Stimulated activated CD8-positive, alpha-beta memory T cell treated with anti-CD3 and anti-CD28 coated beads, Interleukin-7, amount 100 ng/mL, for 24 hours (primary cell): Measurements from ENCODE around the gene EEPD1.
"Not testable (repeated sequence)": the region's sequence is repeated elsewhere in the genome, so short reads cannot be mapped to it uniquely, and the experiment has no call there.

Source experiments
- DNase-seq: peaks from one replicate; pipeline ENCODE4 v3.0.0-alpha.2; 2020; ENCODE audit warnings: low read depth

The EEPD1 gene

DNA sequence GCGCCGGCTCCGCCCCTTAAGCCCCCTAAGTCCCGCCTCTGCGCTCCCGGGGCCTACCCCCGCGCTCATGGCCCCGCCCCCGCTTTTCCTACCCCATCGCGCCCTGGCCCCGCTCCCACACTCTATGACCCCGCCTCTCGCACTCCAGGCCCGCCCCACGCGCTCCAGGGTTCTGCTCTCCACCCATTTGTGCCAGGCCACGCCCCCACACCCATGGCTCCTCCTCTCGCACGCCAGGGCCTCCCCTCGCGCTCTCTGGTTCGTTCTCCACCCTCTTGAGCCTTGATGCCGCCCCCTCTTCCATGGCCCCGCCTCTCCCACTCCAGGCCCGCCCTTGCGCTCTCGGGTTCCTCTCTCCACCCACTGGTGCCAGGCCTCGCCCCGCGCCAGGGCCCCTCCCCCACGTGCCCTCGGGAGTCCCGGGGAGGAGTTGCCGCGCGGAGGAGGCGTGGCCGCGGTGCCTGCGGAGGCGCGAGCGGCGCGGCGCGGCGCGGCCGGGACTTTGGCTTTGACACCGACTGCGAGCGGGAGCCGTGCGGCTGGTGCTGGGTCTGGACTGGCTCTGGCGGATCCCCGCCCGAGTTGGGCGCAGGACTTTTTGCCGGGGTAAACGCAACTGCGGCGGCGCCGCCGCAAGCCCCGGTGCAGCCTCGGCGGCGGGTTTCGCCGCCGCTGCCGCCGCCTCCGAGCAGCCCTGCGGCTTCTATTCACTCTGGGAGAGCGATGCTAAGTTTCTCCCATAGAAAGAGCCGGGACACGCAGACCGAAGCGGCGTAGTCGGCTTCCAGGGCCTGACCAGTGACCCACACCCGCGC, at the start of gene EEPD1:
TSS of gene EEPD1 (plus strand) at position 499 of the 815 bp plus-strand sequence. CDS start 1,071 bp downstream, outside the sequence.
- peak; percentile 99 for DNase-seq

GRCh38 chr7:36103837-36104561, 49.1 kb upstream of the EEPD1 start:
- no peak for DNase-seq

GRCh38 chr7:36106972-36107908, 45.8 kb upstream of the EEPD1 start:
- DNase-seq, result not testable (repeated sequence)

DNA sequence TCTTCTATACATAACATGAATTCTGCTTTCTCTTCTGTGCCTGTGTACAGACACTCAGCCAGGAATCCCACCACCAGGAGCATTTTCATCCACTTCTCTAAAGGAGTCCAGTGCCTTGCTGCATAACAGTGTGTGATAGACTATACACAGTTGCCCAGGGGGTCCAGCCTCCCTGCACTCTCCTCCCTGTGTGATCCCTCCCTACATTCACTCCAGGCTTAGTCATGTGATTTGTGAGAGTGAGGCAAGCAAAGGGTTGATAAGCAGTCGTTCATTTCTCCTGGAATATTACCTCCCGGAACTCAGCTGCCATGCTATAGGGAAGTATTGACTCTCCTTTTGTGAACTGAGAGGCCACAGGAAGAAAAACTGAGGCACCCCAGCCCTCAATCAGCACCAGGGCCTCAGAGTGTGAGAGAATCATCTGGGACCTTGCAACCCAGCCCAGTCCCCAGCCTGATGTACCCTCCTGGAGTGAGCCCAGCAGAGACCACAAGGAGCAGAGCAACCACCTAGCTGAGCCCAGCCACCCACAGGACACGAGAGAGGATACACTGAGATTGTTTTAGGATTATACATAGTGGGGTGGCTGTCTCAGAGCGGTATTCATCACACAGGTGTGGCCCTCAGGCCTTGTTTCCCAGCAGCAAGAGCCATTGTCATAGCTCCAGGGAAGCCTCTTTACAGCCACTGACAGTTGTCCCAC, 45.0 kb upstream of the EEPD1 start:
- no peak for DNase-seq

DNA sequence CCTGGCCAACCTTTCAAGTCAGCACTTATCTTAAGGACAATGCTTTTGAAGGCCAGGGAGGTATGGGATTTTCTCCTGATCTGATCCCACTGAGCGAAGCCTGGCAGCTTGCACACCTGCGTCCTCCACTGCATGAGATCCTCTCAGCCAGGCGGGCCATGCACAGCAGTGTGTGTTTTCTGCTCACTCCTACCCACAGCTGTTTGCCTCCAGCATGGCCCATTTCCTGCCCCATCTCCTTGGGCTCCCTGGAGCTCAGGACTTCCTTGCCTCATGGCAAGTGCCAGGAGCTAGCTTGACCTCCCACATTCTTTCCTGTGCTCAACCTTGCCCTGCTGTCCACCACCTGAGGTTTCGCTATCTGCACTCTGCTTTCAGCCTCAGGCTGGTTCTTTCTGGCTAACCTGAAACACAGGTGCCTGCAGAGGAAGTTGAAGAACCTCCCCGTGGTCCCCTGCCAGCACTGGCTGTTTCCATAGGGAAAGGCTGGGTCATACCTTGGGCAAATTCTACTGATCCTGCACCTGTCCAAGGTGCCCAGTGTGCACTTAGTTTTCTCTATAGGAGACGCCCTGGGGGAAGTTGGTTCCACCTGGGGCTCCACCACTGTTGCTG, 43.9 kb upstream of the EEPD1 start:
- no peak for DNase-seq

GRCh38 chr7:36110584-36110983, 42.5 kb upstream of the EEPD1 start:
- DNase-seq, result no peak

DNA sequence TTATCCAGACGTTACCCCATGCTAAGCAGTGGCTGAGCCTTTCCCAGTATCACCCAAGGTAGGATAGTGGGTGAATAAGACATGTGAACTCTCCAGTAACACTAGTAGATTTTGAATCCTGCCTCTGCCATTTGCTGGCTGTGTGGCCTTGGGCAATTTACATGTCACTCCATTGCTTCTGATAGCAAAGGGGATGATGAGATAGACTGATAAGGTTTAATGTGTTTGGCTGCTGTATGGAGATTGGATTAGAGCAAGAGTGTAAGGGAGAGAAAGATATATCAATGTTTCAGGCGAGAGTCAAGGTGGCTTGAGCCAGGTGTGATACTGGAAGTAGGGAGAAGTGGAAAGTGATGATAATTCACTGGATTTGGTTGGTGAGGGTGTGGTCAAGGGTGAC, 40.1 kb upstream of the EEPD1 start:
- DNase-seq, result no peak

GRCh38 chr7:36114355-36114754, 38.7 kb upstream of the EEPD1 start:
- DNase-seq, result no peak

DNA sequence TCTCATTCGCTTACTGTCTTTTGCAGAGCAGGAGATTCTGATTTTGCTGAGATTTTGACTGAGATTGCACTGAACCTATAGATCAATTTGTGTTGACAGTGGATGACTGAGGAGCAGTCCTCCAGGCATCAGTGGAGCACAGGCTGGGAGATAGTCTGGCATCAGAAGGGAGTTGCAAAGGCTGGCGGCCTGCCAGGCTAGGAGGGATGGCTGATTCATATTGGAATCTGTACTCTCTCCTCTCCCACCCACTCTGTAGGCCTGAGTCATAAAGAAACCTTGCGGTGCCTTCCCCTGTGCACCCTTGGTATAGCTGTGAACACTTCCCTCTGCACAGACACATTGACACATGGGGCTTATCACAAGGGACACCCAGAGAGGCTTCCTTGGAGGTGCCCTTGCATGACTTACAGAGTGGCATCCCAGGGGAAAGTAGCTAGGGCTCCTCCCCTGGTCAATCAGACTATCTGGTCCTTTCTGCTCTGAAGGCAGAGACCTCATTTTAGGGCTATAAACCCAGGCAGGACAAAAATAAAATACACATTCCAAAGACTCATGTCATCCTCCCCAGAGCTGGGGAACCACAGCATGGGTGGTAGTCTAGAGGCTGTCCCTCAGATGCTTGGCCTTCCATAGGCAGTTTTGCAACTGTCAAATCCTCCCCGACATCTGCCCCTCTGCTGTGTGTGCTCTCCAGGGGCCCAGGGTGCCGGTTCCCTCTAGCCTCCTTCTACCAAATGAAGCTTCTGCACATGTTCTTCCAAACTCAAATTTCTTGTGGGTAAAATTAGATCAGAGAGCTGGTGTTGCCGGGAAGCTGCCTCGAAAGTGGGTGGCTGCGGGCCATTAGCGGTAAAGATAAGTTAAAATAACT, 37.4 kb upstream of the EEPD1 start:
- DNase-seq, result peak; percentile 61

DNA sequence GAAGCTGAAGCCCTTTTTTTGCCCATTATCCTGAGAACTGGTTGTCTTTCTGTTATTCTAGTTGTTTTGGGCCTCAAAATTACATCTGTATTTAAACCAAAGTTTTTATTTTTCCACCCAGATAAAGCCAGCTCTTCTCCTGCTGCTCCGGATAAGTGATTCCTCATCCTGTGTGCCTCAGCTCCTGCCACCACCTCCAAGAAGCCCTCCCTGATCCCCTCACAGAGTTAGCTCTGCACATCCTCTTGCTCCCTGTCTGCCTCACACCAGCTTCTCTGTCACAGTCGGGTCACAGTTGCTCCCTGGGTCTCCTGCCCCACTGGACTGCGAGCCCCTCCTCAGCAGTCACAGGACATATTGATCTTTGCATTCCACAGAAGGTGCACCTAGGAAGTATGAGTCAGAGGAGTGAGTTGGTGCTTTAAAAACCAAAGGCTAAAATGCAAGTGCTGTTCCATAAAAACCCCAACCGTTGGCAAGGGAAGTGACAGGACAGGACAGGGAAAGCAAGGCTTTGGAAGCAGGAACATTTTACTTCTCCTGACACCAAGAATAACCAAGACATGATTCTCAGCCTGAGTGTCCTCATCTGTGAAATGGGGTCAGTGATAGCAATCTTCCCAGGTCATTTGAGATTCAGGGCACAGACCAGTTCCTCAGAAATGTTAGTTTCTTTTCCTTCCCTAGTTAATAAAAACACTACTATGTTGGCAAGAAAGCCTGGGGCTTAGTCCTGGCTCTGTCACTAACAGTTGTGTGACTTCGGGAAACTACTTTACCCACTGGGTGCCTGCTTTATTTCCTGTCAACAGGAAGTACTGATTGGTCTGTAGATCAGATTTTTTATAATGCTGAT, 36.5 kb upstream of the EEPD1 start:
- no peak for DNase-seq

DNA sequence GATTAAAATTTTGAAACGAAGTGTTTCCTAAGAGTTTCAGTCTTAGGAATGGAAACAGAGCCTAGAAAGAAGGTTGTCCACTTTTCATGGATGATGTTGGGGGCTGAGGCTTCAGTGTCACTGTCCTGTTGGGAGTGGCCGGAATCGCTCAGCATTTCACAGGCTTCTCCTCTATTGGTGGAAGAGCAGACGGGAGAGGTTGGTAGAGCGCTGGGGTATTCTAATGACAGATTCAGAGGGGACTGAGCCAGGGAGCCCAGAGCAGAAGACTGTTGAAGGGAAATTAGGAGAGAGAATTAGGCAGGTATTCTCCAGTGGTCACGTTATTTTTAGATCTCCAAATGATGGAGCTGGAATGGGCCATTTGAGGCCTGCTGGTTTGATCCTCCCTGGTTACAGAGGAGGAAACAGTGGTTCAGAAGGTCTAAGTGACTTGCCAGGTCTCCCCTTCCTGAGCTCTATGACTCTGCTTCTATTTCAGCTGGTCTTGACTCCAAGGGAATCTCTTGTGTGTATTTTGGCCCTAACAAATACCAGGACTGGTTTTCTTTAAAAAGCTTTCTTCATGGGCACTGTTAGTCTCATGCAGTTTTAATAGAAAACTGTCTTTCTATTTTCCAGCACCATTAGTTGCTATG, 35.7 kb upstream of the EEPD1 start:
- DNase-seq, result no peak

DNA sequence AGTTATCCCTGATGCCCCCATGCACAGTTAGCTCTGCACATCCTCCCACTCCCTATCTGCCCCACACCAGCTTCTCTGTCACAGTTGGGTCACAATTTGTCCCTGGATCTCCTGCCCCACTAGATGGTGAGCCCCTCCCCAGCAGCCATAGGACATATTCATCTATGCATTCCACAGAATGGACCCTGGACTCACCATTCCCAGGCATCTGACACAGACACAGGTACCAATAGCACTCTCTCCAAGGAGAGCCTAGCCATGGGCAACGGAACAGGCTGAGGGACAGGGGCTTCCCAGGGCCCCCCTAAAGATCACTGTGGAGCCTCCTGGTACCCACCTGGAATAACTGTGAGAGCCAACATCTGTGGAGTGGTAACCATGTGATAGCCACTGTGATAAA, 34.7 kb upstream of the EEPD1 start:
- DNase-seq, result no peak

DNA sequence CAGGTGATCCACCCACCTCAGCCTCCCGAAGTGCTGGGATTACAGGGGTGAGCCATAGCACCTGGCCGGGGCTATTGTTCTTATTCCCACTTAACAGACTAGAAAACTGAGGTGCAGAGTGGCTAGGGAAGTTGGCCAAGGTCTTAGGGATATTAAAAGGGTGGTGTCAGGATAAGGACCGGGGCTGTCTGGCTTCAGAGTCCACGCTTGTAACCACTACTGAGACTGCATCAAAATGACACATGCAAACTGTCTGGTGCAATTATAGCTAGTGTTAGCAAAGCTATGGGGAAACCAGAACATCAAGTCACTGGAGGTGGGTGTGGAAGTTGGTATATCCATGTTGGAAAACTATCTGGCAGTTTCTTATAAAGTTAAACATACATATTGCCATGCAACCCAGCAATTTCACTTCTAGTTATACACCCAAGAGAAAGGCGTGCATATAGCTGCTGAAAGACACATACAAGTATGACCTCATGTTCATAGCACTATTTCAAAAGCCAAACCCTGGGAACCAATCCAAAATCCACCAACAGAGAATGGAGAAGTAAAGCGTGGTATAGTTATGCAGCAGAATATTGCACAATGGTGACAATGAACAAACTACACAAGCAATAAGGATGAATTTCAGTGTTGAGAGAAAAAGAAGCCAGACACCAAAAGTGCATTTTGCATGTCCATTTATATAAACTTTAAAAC, 33.9 kb upstream of the EEPD1 start:
- DNase-seq, result no peak

GRCh38 chr7:36119983-36120646, 32.9 kb upstream of the EEPD1 start:
- DNase-seq, result not testable (repeated sequence)

GRCh38 chr7:36125630-36126029, 27.4 kb upstream of the EEPD1 start:
- DNase-seq, result not testable (repeated sequence)

DNA sequence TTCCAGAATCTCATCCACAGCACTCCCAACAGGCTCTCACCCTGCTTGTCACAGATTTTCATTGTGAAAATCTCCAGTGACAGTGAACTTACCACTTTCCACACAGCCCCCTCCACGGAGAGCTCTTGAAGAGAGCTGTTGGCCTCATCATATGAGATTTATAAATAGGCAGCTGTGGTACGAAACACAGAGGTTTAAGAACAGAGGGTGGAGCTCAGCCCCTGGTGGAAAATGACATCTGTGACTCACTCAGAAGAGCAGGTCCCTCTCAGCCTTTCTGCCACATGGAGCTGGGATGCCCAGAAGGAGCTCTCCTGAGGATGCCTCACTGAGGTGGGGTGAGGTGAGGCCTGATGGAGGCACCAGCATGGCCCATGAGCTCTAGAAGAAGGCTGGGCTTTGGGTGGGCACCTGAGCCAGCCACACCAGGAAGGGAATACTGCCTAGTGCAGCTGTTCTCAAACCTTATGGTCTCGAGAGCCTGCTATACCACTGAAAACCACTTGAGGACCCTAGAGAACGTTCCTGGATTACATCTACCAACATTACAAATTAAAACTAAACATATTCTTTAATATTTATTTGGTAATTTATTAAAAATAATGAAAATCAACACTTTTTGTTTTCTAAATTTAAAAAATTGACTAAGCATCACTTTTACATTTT, 25.8 kb upstream of the EEPD1 start:
- no peak for DNase-seq
